SK-N-SH (cell line): Measurements from ENCODE around the gene CCDC183.

ENCODE experiments used
- EP300 ChIP-seq, 2 experiments: IDR thresholded peaks; 2 replicates each; pipeline versions ENCODE4 v1.4.0 to v1.6.1; 2012; ENCODE audit warnings: borderline replicate concordance in 1 of 2, low read depth in 1 of 2, low read length in 1 of 2
- NFIC ChIP-seq: IDR thresholded peaks from 2 replicates; pipeline ENCODE4 v1.4.0; 2012; ENCODE audit warnings: borderline replicate concordance
- NRF1 ChIP-seq: IDR thresholded peaks from 2 replicates; pipeline ENCODE4 v1.6.1; 2012; ENCODE audit warnings: low read depth, mild to moderate bottlenecking, low read length
- POLR2AphosphoS5 ChIP-seq: IDR thresholded peaks from 2 replicates; pipeline ENCODE4 v1.6.1; 2012; ENCODE audit warnings: low read depth, low read length
- TF ChIP-seq, protein P1 (sequence below): fragments of 150-350 bp; IDR thresholded peaks from 2 replicates; pipeline ENCODE4 v1.6.1; 2016; ENCODE audit warnings: mild to moderate bottlenecking, low read depth, low read length
- TF ChIP-seq, protein P2 (sequence below): fragments of 200-600 bp; sonication (generic); IDR thresholded peaks from 2 replicates; pipeline ENCODE4 v1.6.1; 2017; ENCODE audit warnings: antibody characterized with exemption, mild to moderate bottlenecking, moderate library complexity
- TF ChIP-seq, protein P3 (sequence below): IDR thresholded peaks from 2 replicates; pipeline ENCODE4 v1.4.0; 2012; ENCODE audit warnings: low read depth, borderline replicate concordance
- TF ChIP-seq, protein P4 (sequence below): IDR thresholded peaks from 2 replicates; pipeline ENCODE4 v1.4.0; 2012; ENCODE audit warnings: low read depth
- TF ChIP-seq, protein P5 (sequence below): IDR thresholded peaks from 2 replicates; pipeline ENCODE4 v1.6.1; 2012; ENCODE audit warnings: mild to moderate bottlenecking, low read depth, low read length, moderate library complexity
- TF ChIP-seq, protein P6 (sequence below): IDR thresholded peaks from 2 replicates; pipeline ENCODE4; 2012

DNA sequence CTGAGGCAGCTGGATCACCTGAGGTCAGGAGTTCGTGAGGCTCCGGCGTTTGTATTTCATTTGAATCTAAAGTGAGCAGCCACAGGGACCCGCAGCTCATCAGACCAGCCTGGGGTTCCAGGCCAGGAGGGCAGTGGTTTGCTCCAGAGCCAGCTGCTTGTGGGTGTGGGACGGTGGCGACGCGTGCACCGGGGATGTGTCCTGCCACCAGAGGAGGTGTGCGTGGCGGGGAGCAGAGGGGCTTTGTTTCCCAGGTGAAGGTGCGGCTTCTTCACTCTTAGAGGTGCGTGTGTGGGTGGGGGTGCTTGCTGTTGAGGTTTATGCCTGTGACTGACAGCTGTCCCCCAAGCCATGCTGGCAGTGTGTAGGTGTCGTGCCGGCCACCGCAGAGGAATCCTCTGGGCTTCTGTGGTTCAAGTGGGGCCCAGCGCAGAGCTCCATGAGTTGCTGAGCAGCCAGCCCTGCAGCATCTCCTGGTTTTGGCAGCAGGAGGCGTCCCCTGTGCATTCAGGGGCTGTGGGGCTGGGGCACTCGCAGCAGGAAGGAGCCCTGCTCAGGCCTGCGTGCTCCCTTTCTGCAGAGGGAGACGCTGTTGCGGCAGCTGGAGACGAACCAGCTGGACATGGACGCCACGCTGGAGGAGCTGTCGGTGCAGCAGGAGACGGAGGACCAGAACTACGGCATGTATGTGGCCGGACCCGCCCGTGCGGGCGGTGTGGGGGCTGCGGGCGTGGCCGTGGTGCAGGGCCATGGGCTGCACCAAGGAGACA lies 39.2 kb downstream of the CCDC183 start:
- TF ChIP-seq, protein P1, sequence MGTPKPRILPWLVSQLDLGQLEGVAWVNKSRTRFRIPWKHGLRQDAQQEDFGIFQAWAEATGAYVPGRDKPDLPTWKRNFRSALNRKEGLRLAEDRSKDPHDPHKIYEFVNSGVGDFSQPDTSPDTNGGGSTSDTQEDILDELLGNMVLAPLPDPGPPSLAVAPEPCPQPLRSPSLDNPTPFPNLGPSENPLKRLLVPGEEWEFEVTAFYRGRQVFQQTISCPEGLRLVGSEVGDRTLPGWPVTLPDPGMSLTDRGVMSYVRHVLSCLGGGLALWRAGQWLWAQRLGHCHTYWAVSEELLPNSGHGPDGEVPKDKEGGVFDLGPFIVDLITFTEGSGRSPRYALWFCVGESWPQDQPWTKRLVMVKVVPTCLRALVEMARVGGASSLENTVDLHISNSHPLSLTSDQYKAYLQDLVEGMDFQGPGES = no peak
- TF ChIP-seq, protein P2, sequence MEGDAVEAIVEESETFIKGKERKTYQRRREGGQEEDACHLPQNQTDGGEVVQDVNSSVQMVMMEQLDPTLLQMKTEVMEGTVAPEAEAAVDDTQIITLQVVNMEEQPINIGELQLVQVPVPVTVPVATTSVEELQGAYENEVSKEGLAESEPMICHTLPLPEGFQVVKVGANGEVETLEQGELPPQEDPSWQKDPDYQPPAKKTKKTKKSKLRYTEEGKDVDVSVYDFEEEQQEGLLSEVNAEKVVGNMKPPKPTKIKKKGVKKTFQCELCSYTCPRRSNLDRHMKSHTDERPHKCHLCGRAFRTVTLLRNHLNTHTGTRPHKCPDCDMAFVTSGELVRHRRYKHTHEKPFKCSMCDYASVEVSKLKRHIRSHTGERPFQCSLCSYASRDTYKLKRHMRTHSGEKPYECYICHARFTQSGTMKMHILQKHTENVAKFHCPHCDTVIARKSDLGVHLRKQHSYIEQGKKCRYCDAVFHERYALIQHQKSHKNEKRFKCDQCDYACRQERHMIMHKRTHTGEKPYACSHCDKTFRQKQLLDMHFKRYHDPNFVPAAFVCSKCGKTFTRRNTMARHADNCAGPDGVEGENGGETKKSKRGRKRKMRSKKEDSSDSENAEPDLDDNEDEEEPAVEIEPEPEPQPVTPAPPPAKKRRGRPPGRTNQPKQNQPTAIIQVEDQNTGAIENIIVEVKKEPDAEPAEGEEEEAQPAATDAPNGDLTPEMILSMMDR = no peak
- TF ChIP-seq, protein P3, sequence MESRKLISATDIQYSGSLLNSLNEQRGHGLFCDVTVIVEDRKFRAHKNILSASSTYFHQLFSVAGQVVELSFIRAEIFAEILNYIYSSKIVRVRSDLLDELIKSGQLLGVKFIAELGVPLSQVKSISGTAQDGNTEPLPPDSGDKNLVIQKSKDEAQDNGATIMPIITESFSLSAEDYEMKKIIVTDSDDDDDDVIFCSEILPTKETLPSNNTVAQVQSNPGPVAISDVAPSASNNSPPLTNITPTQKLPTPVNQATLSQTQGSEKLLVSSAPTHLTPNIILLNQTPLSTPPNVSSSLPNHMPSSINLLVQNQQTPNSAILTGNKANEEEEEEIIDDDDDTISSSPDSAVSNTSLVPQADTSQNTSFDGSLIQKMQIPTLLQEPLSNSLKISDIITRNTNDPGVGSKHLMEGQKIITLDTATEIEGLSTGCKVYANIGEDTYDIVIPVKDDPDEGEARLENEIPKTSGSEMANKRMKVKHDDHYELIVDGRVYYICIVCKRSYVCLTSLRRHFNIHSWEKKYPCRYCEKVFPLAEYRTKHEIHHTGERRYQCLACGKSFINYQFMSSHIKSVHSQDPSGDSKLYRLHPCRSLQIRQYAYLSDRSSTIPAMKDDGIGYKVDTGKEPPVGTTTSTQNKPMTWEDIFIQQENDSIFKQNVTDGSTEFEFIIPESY = no peak
- TF ChIP-seq, protein P4, sequence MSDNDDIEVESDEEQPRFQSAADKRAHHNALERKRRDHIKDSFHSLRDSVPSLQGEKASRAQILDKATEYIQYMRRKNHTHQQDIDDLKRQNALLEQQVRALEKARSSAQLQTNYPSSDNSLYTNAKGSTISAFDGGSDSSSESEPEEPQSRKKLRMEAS = no peak
- TF ChIP-seq, protein P5, sequence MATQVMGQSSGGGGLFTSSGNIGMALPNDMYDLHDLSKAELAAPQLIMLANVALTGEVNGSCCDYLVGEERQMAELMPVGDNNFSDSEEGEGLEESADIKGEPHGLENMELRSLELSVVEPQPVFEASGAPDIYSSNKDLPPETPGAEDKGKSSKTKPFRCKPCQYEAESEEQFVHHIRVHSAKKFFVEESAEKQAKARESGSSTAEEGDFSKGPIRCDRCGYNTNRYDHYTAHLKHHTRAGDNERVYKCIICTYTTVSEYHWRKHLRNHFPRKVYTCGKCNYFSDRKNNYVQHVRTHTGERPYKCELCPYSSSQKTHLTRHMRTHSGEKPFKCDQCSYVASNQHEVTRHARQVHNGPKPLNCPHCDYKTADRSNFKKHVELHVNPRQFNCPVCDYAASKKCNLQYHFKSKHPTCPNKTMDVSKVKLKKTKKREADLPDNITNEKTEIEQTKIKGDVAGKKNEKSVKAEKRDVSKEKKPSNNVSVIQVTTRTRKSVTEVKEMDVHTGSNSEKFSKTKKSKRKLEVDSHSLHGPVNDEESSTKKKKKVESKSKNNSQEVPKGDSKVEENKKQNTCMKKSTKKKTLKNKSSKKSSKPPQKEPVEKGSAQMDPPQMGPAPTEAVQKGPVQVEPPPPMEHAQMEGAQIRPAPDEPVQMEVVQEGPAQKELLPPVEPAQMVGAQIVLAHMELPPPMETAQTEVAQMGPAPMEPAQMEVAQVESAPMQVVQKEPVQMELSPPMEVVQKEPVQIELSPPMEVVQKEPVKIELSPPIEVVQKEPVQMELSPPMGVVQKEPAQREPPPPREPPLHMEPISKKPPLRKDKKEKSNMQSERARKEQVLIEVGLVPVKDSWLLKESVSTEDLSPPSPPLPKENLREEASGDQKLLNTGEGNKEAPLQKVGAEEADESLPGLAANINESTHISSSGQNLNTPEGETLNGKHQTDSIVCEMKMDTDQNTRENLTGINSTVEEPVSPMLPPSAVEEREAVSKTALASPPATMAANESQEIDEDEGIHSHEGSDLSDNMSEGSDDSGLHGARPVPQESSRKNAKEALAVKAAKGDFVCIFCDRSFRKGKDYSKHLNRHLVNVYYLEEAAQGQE = no peak
- TF ChIP-seq EP300 (IDR thresholded peaks at IDR 0.05; ENCODE audit: borderline replicate concordance in 1 of 2, low read depth in 1 of 2, low read length in 1 of 2) = no peak
- TF ChIP-seq, protein P6, sequence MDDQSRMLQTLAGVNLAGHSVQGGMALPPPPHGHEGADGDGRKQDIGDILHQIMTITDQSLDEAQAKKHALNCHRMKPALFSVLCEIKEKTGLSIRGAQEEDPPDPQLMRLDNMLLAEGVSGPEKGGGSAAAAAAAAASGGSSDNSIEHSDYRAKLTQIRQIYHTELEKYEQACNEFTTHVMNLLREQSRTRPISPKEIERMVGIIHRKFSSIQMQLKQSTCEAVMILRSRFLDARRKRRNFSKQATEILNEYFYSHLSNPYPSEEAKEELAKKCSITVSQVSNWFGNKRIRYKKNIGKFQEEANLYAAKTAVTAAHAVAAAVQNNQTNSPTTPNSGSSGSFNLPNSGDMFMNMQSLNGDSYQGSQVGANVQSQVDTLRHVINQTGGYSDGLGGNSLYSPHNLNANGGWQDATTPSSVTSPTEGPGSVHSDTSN = no peak
- TF ChIP-seq NFIC = no peak
- no peak for TF ChIP-seq POLR2AphosphoS5
- TF ChIP-seq NRF1 = no peak
